SK-N-MC (cell line): ENCODE measurements around the gene IFT27.
"Not testable (repeated sequence)": the region's sequence is repeated elsewhere in the genome, so short reads cannot be mapped to it uniquely, and the experiment has no call there.

Experiments used
- DNase-seq: peaks from one replicate; pipeline ENCODE4 v3.0.0-alpha.2; 2011; ENCODE audit warnings: low read depth, low spot score
- H3K27ac ChIP-seq: fragments of 200-600 bp; sonication (generic); 2 replicates; pipeline ENCODE4 v1.5.1; 2016; ENCODE audit warnings: mixed run types
- H3K36me3 ChIP-seq: fragments of 200-600 bp; sonication (generic); 2 replicates; pipeline ENCODE4 v1.6.1; 2017; ENCODE audit warnings: antibody characterized with exemption, low read length, mixed read lengths; ENCODE audit not compliant: insufficient read depth
- H3K4me3 ChIP-seq: fragments of 200-600 bp; sonication (generic); 2 replicates; pipeline ENCODE4 v1.5.1; 2016
- H3K9ac ChIP-seq: fragments of 200-600 bp; sonication (generic); 2 replicates; pipeline ENCODE4 v1.8.0; 2017; ENCODE audit warnings: mixed run types, mixed read lengths; ENCODE audit not compliant: insufficient read length
- H3K9me3 ChIP-seq: fragments of 200-600 bp; sonication (generic); 2 replicates; pipeline ENCODE4 v1.6.1; 2017; ENCODE audit warnings: low read depth, mild to moderate bottlenecking, antibody characterized with exemption, low read length, moderate library complexity, mixed read lengths
- EZH2 ChIP-seq: fragments of 200-600 bp; sonication (generic); IDR thresholded peaks from one replicate; pipeline ENCODE4 v1.6.1; 2017; ENCODE audit warnings: antibody characterized with exemption
- FOXP2 ChIP-seq: optimal IDR thresholded peaks from 2 replicates; pipeline ENCODE3; 2011; ENCODE audit warnings: mild to moderate bottlenecking, moderate library complexity; ENCODE audit not compliant: insufficient read depth; ENCODE audit errors: extremely low read length, control extremely low read depth
- POLR2AphosphoS5 ChIP-seq: IDR thresholded peaks from 2 replicates; pipeline ENCODE4 v1.6.1; 2012; ENCODE audit warnings: mild to moderate bottlenecking, low read depth, low read length, borderline replicate concordance

The IFT27 gene

DNA sequence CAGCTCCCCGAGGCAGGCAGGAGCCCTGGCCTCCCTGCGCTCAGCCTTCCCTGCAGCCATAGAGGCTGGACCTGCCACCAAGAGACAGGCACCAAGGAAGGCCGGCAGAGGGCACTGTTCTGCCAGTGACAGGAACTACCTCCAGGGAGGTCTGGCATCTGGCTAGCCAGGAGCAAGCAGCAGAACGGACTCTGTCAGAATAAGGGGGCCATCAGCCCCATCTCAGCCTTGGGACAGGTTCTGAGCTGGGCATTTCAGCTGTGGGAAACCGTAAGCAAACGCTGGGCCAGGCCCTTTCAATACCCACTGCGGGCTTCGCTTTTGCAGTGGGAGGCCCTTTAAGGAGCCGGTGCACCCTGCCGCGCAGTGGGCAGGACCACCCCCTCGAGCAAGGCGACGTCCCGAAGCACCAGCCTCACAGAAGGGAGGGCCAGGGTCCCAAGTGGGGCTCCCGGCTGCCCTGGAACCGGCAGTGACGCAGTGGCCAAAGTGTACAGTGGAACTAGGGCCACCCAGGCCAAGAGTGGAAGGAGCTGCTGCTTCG lies 18.2 kb downstream of the IFT27 start:
- H3K9me3 ChIP-seq: no peaks in the 10 kb centered on the region
- no peak for DNase-seq
- no peak overlapping the region for H3K9ac ChIP-seq
- no peak for TF ChIP-seq POLR2AphosphoS5
- no peak for TF ChIP-seq FOXP2
- TF ChIP-seq EZH2: no peak
- H3K27ac ChIP-seq: no peak overlapping the region
- no peaks in the 10 kb centered on the region for H3K36me3 ChIP-seq
- H3K4me3 ChIP-seq: no peak overlapping the region

DNA sequence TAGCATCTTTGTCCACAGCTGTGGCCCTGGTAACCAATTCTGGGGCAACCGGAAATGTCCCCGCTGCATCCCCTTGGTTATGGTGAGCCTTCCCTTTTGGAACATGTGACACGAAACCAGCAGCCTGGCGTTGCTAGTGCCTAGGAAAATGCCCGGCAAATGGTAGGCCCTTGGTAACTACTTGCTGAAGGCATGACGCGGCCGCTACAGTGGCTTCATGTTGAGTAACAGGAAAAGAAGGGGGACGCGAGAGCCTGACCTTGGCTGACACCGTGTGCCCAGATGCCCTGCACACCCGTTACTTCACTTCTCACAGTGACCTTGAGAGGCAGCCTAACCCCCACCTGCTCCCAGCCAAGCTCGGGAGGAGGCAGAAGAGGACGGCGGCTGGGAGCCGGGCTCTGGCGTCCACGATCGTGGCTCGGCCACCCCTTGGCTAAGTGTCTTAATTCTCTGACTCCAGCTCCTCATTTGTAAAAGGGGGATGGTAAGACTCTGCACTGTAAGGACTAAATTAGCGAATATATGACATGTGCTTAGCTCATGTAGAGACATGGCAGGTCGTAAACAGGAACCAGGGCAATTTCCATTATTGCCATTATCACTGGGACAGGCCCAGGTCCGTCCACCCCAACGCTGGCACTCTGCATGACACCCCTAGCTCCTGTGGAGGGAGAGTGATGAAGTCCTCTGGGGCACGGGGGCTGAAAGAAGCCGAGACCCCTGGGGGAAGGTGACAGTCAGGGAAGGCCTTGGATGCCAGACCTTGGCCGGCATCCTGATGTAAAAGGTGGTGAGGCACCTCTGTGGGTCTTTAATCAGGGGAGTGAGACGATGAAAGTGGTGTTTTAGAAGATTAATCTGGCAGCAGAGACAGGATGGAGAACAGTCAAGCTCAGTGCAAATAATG lies 18.9 kb downstream of the IFT27 start:
- Histone ChIP-seq H3K27ac (no peak overlapping the region), H3K4me3 (no peak overlapping the region), H3K9me3 (no peaks in the 10 kb centered on the region), H3K9ac (no peak overlapping the region), H3K36me3 (no peaks in the 10 kb centered on the region)
- TF ChIP-seq EZH2 (no peak), POLR2AphosphoS5 (no peak), FOXP2 (no peak)
- no peak for DNase-seq

DNA sequence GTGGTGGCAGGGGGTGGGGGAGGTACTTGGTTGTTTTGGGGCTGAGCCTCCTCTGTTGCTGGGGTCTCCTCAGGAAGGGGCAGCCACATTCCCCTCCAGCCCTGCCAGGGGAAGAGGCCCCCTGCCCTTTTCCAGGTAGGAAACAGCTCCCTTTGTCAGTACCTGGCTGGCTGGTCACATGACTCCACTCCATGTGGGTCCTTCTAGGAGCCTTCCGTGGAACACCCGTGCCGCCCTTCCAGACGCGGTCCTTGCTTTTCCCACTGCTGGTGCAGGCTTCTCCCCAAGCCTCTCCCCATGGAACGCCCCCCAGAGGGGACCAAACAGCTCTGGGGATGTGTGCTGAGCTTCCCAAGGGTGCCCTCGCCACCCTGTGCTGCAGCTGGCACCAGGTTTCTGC lies 19.9 kb downstream of the IFT27 start:
- Histone ChIP-seq H3K4me3 (no peak overlapping the region), H3K9me3 (no peaks in the 10 kb centered on the region), H3K27ac (no peak overlapping the region), H3K36me3 (no peaks in the 10 kb centered on the region), H3K9ac (no peak overlapping the region)
- TF ChIP-seq FOXP2 (no peak), POLR2AphosphoS5 (no peak), EZH2 (no peak)
- DNase-seq: no peak

DNA sequence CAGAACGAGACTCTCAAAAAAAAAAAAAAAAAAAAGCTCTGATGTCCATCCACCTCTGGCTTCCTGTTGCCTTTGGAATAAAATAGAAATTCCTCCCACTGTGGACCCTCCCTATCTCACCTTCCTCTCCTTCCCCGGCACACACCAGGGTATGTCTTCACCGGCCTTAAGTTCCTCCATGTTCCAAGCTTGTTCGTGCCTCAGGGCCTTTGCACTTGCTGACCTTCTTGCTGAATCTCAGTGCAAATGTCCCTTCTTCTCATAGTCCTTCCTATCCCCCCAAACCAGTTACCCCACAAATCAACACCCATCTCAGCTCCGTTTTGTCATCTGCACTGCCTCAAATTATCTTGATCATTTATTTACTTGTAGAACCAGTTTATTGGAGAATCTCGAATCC lies 20.6 kb downstream of the IFT27 start:
- no peak for TF ChIP-seq EZH2
- no peak for TF ChIP-seq FOXP2
- no peak for TF ChIP-seq POLR2AphosphoS5
- Histone ChIP-seq H3K36me3 (no peaks in the 10 kb centered on the region), H3K27ac (no peak overlapping the region), H3K9me3 (no peaks in the 10 kb centered on the region), H3K9ac (no peak overlapping the region), H3K4me3 (no peak overlapping the region)
- no peak for DNase-seq

DNA sequence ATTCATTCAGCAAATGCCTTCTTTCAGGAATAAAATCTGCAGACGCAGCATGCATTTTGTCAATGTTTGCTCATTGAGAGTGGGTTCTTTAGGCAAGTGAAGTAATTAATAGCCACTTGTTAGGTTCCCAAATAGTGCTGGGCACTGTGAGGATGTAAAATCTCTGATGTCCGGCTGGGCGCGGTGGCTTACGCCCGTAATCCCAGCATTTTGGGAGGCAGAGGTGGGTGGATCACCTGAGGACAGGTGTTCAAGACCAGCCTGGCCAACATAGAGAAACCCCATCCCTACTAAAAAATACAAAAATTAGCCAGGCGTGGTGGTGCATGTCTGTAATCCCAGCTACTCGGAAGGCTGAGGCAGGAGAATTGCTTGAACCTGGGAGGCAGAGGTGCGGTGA lies 21.0 kb downstream of the IFT27 start:
- DNase-seq, H3K9me3 ChIP-seq, H3K4me3 ChIP-seq, H3K9ac ChIP-seq, H3K27ac ChIP-seq, H3K36me3 ChIP-seq: not testable (repeated sequence)

DNA sequence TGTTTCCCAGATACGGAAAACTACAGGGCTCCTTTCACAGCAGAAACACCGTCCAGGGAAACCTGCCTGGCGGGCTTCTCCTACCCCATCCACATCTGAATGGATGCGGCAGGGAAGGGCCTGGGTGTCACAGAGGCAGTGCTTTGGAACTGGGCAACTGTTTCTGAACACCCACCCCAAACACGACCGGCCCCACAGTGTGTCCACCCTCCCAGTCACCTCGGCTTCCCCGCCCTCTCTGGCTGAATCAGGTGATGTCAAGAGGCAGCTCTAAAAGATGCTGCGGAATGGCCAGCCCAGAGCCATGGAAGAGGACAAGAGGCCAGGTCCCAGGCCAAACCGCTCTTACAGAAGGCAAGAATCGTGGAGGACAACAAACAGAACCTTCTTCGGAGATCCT lies 22.0 kb downstream of the IFT27 start:
- Histone ChIP-seq H3K36me3 (no peaks in the 10 kb centered on the region), H3K9ac (no peak overlapping the region), H3K9me3 (no peaks in the 10 kb centered on the region), H3K27ac (no peak overlapping the region), H3K4me3 (no peak overlapping the region)
- TF ChIP-seq FOXP2: no peak
- TF ChIP-seq EZH2: no peak
- no peak for TF ChIP-seq POLR2AphosphoS5
- no peak for DNase-seq

DNA sequence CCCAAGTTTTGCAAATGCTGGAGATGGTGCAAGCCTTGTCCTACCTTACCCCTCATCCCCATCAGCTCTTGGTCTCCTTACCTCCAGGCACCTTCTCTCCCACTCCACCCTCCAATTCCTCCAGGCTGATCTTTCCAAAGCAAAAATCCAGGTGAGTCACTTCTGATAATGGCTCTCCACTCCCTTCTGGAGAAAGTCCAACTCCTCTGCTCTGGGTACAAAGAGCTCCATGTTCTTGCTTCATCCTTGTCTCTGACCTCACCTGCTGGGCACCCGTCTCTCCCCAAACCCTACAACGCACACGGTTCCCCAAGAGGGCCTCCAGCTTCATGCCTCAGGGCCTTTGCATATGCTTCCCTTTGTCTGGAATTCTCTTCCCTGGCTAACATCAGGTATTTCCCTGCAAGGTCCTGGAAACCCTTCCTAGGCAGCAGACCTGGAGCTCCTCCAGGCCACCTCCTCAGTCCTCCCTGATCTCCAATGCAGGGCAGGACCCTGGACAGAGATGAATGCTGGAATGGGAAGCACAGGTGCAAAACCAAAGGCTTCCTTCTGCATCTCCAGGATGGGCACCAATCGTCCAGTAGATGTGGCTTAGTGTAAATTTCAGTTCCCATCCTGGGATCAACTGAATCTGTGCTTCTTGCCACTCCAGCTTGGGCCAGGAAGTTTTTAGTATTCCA lies 22.7 kb downstream of the IFT27 start:
- DNase-seq: no peak
- H3K27ac ChIP-seq: no peak overlapping the region
- H3K36me3 ChIP-seq: no peaks in the 10 kb centered on the region
- H3K9ac ChIP-seq: no peak overlapping the region
- no peak overlapping the region for H3K4me3 ChIP-seq
- H3K9me3 ChIP-seq: no peaks in the 10 kb centered on the region
- no peak for TF ChIP-seq EZH2
- TF ChIP-seq FOXP2: no peak
- no peak for TF ChIP-seq POLR2AphosphoS5

DNA sequence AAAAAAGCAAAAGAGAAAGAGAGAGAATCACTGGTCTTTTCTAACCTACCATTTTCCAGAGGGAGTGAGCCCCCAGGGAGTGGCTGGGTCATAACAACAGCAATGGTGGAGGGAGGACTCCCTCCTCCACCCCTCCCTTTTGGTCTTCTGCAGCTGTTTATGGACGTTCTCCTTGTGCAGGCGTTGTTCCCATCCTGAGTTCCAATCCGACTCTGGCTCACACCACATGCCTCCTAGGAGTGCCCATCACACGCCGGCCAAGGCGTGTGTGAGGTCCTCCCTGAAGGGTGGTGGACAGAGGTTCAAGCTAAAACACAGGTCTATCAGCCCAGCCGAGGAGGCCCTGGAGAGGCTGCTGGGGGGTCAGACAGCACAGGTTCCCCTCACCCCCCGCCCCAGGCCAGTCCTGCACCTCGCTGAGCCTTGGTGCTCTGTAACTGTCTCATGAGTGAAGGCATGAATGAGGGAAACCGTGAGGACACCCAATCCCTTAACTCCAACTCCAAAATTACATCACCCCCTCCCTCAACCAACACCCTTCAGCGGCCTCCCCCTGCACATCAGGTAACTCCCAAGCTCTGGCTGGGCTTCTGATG lies 29.4 kb downstream of the IFT27 start:
- Histone ChIP-seq H3K4me3 (no peak overlapping the region), H3K9me3 (no peaks in the 10 kb centered on the region), H3K36me3 (no peaks in the 10 kb centered on the region), H3K9ac (no peak overlapping the region), H3K27ac (no peak overlapping the region)
- TF ChIP-seq POLR2AphosphoS5: no peak
- no peak for TF ChIP-seq FOXP2
- no peak for TF ChIP-seq EZH2
- DNase-seq: no peak
